CD4-positive, CD25-positive, alpha-beta regulatory T cell (primary cell): Measurements from ENCODE around the gene CYSRT1. TPM values are rescaled to one million over a fixed set of nuclear protein-coding genes. Genes with fewer than 3 reads are reported as not detected.
"Not testable (repeated sequence)": the region's sequence is repeated elsewhere in the genome, so short reads cannot be mapped to it uniquely, and the experiment has no call there.

Experiments
- ATAC-seq, 2 donors: fragments of 150-1000 bp; cut with Tn5 transposase; one replicate each; pipeline ENCODE4 v1.10.0; 2021; ENCODE audit warnings: low read depth in 2 of 2, moderate number of reproducible peaks in 2 of 2, moderate library complexity in 1 of 2
- DNase-seq, 3 donors: peaks; one replicate each; pipeline versions ENCODE4 v3.0.0 to v3.0.0-alpha.2; 2012 to 2022; ENCODE audit warnings: mixed read lengths in 1 of 3
- H3K27ac ChIP-seq: one replicate; pipeline ENCODE4 v1.7.0; 2013; ENCODE audit warnings: mild to moderate bottlenecking, low read length; ENCODE audit not compliant: insufficient read depth, poor library complexity, severe bottlenecking
- H3K27me3 ChIP-seq: one replicate; pipeline ENCODE4 v1.7.0; 2013; ENCODE audit warnings: low read length; ENCODE audit not compliant: control insufficient read depth, insufficient read depth
- H3K36me3 ChIP-seq: one replicate; pipeline ENCODE4 v1.7.0; 2013; ENCODE audit warnings: mild to moderate bottlenecking, low read length, moderate library complexity; ENCODE audit not compliant: control insufficient read depth, insufficient read depth
- H3K4me1 ChIP-seq: 2 replicates; pipeline ENCODE4 v1.7.0; 2013; ENCODE audit warnings: mild to moderate bottlenecking, low read length; ENCODE audit not compliant: insufficient read depth, control insufficient read depth, poor library complexity, severe bottlenecking
- H3K4me3 ChIP-seq: one replicate; pipeline ENCODE4 v1.7.0; 2013; ENCODE audit warnings: low read depth, mild to moderate bottlenecking, low read length, moderate library complexity
- H3K9me3 ChIP-seq, 2 experiments: 1 replicate in 1 of 2; 2 replicates in 1 of 2; pipeline ENCODE4 v1.7.0; 2013; ENCODE audit warnings: low read length in 2 of 2, mild to moderate bottlenecking in 1 of 2, moderate library complexity in 1 of 2; ENCODE audit not compliant: control insufficient read depth in 2 of 2
- H3K27ac Mint-ChIP-seq, 3 donors: one replicate each; pipeline ENCODE4 v1.8.0; 2020 to 2022; ENCODE audit warnings: mild to moderate bottlenecking in 3 of 3, mixed read lengths in 3 of 3, moderate library complexity in 2 of 3
- H3K27me3 Mint-ChIP-seq: one replicate; pipeline ENCODE4 v1.8.0; 2022; ENCODE audit warnings: mild to moderate bottlenecking, mixed read lengths
- H3K36me3 Mint-ChIP-seq: one replicate; pipeline ENCODE4 v1.8.0; 2020; ENCODE audit warnings: mixed read lengths
- H3K4me1 Mint-ChIP-seq, 4 donors: one replicate each; pipeline ENCODE4 v1.8.0; 2020 to 2022; ENCODE audit warnings: mixed read lengths in 4 of 4, mild to moderate bottlenecking in 1 of 4
- H3K4me3 Mint-ChIP-seq, 4 donors: one replicate each; pipeline ENCODE4 v1.8.0; 2020 to 2022; ENCODE audit warnings: mild to moderate bottlenecking in 4 of 4, mixed read lengths in 4 of 4, moderate library complexity in 3 of 4
- H3K9me3 Mint-ChIP-seq, 7 donors: one replicate each; pipeline ENCODE4 v1.8.0; 2020 to 2022; ENCODE audit warnings: mixed read lengths in 7 of 7, mild to moderate bottlenecking in 3 of 7, moderate library complexity in 2 of 7
- polyA plus RNA-seq, 4 donors: library from polyadenylated mRNA; unstranded; fragments of 300-500 nt; fragmentation: Illumina TruSeq; gene quantifications; one replicate each; pipeline ENCODE4 v1.2.3, GENCODE V29; 2021
- total RNA-seq: library from RNA; stranded (reverse); gene quantifications from one replicate; pipeline ENCODE4 v1.2.3, GENCODE V29; 2022

The CYSRT1 gene
- total and polyA plus RNA-seq, 5 donors from 2014 or later, result not detected

- Histone ChIP-seq H3K4me3 (no peak overlapping the region), H3K27me3 (no peaks in the 10 kb centered on the region), H3K9me3 (no peaks in the 10 kb centered on the region), H3K27ac (no peak overlapping the region), H3K36me3 (no peaks in the 10 kb centered on the region), H3K4me1 (peaks cover 45% of the 10 kb centered on the region)
- no peak for DNase-seq
- peaks cover 0 to 22% (median 4%) of the 10 kb centered on the region in 4 donors for H3K4me1 Mint-ChIP-seq
- no peak for ATAC-seq
- H3K27me3 Mint-ChIP-seq, result no peaks in the 10 kb centered on the region
- H3K27ac Mint-ChIP-seq, result no peak overlapping the region
- H3K36me3 Mint-ChIP-seq, result no peaks in the 10 kb centered on the region
- H3K9me3 Mint-ChIP-seq, result no peaks in the 10 kb centered on the region
- peak overlapping the region in 1 of 4 donors; percentile 65 for H3K4me3 Mint-ChIP-seq
Measured at GRCh38 chr9:137235424-137236237, 10.7 kb downstream of the CYSRT1 start.

DNA sequence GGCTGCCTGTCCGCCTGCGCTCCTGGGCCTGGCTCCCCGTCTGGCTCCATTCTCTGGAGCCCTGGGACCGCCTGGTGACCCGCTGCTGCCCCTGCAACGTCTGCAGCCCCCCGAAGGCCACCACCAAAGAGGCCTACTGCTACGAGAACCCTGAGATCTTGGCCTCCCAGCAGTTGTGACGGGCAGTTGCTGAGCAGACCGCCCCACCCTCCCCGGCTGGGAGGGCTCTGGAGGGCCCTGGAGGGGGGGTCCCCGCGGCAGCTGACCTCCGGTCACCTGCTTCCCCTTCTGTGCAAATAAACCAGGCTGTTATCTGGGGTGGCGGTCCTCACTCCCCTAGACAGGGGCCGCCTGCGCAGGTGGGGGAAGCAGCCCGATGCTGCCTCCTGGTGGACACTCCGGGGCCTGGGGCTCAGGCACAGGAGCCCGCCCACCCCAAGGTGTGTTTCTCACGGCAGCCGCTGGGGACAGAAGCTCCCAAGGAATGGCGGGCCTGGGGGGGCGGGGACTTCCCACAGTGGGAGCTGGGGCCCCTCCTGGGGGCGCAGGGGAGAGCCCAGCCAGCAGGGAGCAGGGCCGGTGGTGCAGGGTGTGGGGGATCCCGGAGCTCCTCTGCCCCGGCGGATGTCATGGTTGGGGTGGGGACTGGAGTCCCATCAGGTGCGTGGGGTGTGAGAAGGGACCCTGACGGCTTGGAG is 11.4 kb downstream of the CYSRT1 start:
- Mint-ChIP-seq H3K27ac (no peak overlapping the region), H3K36me3 (no peaks in the 10 kb centered on the region), H3K4me1 (peaks cover 0 to 26% (median 7%) of the 10 kb centered on the region in 4 donors), H3K9me3 (no peaks in the 10 kb centered on the region), H3K27me3 (peaks cover 6% of the 10 kb centered on the region), H3K4me3 (peak overlapping the region in 2 of 4 donors; percentile 25 to 46)
- H3K27me3 ChIP-seq, result no peaks in the 10 kb centered on the region
- H3K9me3 ChIP-seq, result no peaks in the 10 kb centered on the region
- DNase-seq (peak; percentile 83 to 87 (median 86)), ATAC-seq (peak; percentile 29 to 33)
- peaks cover 45% of the 10 kb centered on the region for H3K4me1 ChIP-seq
- H3K27ac ChIP-seq, result no peak overlapping the region
- H3K4me3 ChIP-seq, result no peak overlapping the region
- no peaks in the 10 kb centered on the region for H3K36me3 ChIP-seq

DNA sequence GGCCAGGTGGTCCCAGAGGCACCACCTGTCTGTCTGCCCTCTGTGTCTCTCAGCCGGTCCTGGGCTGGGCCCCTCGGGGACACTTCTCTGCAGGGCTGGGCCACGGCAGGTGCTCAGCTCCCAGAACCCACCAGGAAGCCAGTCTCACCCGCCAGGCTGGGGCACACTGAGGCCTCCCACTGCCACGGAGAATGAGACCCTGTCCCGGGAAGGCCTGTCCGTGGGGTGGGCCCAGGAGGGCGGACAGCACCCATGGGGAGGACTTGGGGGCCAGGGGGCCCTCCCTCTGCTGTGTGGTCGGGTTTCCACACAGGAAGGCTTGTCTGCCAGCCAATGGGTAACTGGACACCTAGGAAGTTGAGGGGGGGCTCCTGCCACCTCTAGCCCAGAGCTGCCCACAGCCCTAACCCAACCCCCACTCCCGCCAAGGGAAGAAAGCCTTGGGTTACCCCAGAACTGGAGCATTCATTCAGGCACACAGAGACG is 12.0 kb downstream of the CYSRT1 start:
- ATAC-seq (no peak), DNase-seq (no peak)
- no peaks in the 10 kb centered on the region for H3K27me3 ChIP-seq
- Mint-ChIP-seq H3K4me1 (peaks cover 0 to 26% (median 7%) of the 10 kb centered on the region in 4 donors), H3K36me3 (no peaks in the 10 kb centered on the region), H3K27ac (no peak overlapping the region), H3K27me3 (peaks cover 6% of the 10 kb centered on the region), H3K4me3 (peak overlapping the region in 1 of 4 donors; percentile 25), H3K9me3 (no peaks in the 10 kb centered on the region)
- no peaks in the 10 kb centered on the region for H3K36me3 ChIP-seq
- H3K9me3 ChIP-seq, result no peaks in the 10 kb centered on the region
- H3K4me1 ChIP-seq, result peaks cover 49% of the 10 kb centered on the region
- H3K27ac ChIP-seq, result no peak overlapping the region
- no peak overlapping the region for H3K4me3 ChIP-seq

DNA sequence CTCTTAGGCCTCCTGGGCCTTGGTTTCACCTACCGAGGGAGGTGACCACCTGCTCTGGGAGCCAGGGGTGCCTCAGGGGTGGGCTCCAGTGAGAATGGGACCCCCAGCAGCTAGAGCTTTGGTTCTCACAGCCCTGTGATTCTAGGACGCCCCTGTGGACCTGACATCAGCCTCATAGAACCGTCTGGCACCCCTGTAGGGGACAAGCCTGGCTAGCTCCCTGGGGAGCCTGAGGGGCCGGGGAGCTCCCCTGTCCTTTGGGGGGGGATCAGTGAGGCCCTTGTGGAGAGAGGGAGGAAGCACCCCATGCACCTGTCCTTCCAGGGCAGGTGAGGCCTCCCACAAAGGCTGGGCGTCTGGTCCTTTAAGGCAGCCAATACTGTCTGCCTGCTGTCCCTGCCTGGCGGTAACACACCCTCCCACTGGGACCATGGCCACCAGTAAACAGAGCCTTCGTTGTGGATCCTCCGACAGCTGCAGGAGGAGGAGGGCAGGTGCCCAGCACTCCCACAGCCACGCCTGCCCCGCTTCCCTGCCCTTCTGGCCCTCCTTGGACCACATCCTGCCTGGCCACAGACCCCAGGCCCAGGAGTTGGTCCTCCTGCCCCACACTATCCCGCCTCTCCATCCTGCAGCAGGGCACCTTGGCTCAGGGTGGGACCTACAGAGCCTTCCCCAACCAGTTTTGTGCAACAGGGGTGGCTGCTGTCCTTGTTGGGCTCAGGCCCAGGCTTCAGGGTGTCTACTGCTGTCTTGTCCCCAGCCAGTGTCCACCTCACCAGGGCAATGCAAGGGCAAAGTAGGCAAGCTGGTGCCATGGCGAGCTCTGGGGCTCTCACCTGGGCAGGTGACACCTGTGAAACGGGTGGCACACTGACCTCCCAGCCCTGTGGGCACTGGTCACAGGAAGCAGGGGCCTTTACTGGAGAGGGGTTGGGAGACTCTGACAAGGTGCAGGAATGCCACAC is 13.1 kb downstream of the CYSRT1 start:
- Mint-ChIP-seq H3K4me1 (peaks cover 0 to 36% (median 14%) of the 10 kb centered on the region in 4 donors), H3K9me3 (no peaks in the 10 kb centered on the region), H3K27me3 (peaks cover 6% of the 10 kb centered on the region), H3K36me3 (peaks cover 8% of the 10 kb centered on the region), H3K27ac (no peak overlapping the region), H3K4me3 (peak overlapping the region in 3 of 4 donors; percentile 35 to 72 (median 58))
- Histone ChIP-seq H3K4me3 (no peak overlapping the region), H3K36me3 (peaks cover 4% of the 10 kb centered on the region), H3K27ac (no peak overlapping the region), H3K4me1 (peaks cover 58% of the 10 kb centered on the region), H3K27me3 (no peaks in the 10 kb centered on the region), H3K9me3 (no peaks in the 10 kb centered on the region)
- DNase-seq, result no peak
- ATAC-seq, result no peak

DNA sequence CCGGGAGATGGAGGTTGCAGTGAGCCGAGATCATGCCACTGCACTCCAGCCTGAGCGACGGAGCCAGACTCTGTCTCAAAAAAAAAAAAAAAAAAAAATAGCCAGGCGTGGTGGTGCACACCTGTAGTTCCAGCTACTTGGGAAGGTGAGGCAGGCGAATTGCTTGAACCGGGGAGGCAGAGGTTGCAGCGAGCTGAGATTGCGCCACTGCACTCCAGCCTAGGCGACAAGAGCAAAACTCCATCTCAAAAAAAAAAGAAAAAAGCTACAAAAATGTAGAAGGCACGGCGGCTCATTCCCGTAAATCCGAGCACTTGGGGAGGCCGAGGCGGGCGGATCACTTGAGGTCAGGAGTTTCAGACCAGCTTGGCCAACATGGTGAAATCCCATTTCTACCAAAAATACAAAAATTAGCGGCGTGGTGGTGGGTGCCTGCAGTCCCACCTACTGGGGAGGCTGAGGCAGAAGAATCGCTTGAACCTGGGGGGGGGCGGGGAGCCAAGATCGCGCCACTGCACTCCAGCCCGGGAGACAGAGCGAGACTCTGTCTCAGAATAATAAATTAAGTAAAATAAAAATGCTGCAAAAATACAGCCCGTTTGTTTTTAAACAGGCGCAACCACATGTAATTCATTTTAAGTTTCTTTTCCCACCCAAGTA is 14.7 kb downstream of the CYSRT1 start:
- not testable (repeated sequence) for H3K36me3 ChIP-seq, ATAC-seq, H3K27me3 ChIP-seq, H3K36me3 Mint-ChIP-seq, H3K9me3 ChIP-seq, H3K9me3 Mint-ChIP-seq, H3K27me3 Mint-ChIP-seq
- Histone ChIP-seq H3K4me1 (peaks cover 61% of the 10 kb centered on the region), H3K4me3 (peak overlapping the region; percentile 55), H3K27ac (peak overlapping the region; percentile 88)
- H3K27ac Mint-ChIP-seq, result peak overlapping the region in 1 of 3 donors; percentile 56
- H3K4me1 Mint-ChIP-seq, result peaks cover 0 to 44% (median 15%) of the 10 kb centered on the region in 4 donors
- DNase-seq, result peak in 1 of 3 donors; percentile 29
- H3K4me3 Mint-ChIP-seq, result peak overlapping the region; percentile 69 to 81 (median 79)

DNA sequence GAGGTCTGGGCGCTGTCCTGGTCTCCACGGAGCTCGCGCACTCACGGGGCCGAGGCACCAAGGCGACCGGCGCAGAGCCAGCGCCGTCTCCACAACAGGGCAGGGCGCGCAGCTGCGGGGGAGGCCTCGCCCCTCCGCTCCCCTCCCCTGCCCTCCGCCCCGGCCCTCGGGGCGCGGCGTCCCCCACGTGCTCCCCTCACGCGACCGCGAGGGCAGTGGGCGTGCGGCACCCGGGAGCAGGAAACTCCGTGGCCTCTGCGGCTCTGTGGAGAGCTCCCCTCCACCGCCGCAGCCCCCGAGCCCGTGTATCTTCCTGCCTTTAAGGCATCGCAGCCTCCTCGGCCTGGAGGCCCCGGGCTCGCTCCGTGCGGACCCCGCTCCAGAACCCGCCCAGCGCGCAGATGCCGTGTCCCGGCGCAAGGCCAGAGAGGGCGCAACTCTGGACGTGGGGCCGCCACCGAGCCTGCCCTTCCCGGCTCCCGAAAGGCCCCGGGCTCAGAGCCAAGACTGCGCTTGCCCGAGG is 15.4 kb downstream of the CYSRT1 start:
- H3K4me3 ChIP-seq, result peak overlapping the region; percentile 55
- H3K27ac Mint-ChIP-seq, result peak overlapping the region in 1 of 3 donors; percentile 93
- peak overlapping the region; percentile 69 to 92 (median 79) for H3K4me3 Mint-ChIP-seq

More for the DNA sequence above, 15.4 kb downstream of the CYSRT1 start:
- DNase-seq (peak; percentile 66 to 85 (median 79)), ATAC-seq (peak; percentile 17)
- H3K36me3 ChIP-seq, result peaks cover 5% of the 10 kb centered on the region
- peaks cover 8% of the 10 kb centered on the region for H3K36me3 Mint-ChIP-seq
- peaks cover 6% of the 10 kb centered on the region for H3K27me3 Mint-ChIP-seq
- no peaks in the 10 kb centered on the region for H3K9me3 ChIP-seq
- peaks cover 59% of the 10 kb centered on the region for H3K4me1 ChIP-seq
- H3K27me3 ChIP-seq, result no peaks in the 10 kb centered on the region
- H3K9me3 Mint-ChIP-seq, result no peaks in the 10 kb centered on the region
- peaks cover 0 to 44% (median 15%) of the 10 kb centered on the region in 4 donors for H3K4me1 Mint-ChIP-seq
- H3K27ac ChIP-seq, result peak overlapping the region; percentile 88
